HG02610 (cell line): ENCODE data around the gene INAFM2.

Experiments
- ATAC-seq: cut with Tn5 transposase; IDR thresholded peaks from one replicate; pipeline ENCODE4 v1.9.1; 2021; ENCODE audit warnings: mild to moderate bottlenecking, moderate library complexity; ENCODE audit not compliant: unreplicated experiment

The INAFM2 gene

DNA sequence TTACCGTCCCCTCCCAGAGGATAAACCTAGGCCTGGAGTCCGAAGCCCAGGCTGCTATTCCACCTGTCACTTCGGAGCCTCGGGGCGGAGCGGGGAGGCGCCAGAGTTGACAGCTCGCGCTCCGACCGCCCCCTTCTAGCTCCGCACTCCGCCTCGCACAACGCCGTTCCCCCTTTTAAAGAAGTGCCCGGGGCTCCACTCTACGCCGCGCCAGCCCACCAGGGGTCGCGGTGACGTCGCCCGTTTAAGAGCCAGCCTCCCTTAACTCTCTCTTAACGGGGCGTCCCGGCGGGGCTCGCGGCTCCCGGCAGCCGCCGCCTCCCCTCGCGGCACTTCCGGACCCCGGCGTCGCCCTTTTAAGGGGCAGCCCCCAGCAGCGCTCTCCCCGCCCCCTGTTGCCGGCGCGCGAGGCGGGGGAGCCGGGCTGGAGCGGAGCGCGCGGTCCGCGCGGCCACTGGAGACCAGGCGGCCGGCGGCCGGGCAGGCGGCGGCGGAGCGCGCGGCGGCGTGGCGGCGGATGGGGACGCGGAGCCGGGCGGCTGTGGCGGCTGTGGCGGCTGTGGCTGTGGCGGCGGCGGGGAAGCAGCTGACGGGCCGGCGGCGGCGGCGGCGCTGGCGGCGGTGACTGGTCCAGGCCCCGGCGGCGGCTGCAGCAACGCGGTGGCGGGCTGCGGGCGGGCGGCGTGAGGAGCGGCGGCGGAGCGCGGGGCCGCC lies at the start of gene INAFM2:
Gene INAFM2, plus strand, starts transcription at position 454 of the 714 bp plus-strand sequence. CDS start 364 bp downstream, outside the sequence.
- ATAC-seq, result peak; percentile 87

GRCh38 chr15:40274350-40275274 lies 48.9 kb upstream of the INAFM2 start:
- ATAC-seq, result no peak

DNA sequence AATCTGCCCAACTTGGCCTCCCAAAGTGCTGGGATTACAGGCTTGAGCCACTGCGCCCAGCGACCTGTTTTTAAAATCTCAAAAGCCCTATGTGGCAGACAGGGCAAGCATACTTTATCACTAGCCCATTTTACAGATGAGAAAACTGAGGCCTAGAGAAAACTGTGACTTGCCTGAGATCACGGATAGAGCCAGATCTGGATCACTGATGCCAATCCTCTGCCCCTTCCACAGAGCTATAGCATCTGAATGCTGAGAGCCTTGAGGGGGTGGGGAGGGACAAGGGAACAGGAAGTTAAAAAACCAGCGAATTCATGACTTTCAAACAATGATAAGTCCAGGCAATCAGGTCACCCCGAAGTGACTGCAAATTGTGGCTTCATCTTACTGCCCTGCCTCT lies 48.0 kb upstream of the INAFM2 start:
- ATAC-seq, result no peak

- ATAC-seq, result no peak
Measured at GRCh38 chr15:40275954-40276353, 47.5 kb upstream of the INAFM2 start.

DNA sequence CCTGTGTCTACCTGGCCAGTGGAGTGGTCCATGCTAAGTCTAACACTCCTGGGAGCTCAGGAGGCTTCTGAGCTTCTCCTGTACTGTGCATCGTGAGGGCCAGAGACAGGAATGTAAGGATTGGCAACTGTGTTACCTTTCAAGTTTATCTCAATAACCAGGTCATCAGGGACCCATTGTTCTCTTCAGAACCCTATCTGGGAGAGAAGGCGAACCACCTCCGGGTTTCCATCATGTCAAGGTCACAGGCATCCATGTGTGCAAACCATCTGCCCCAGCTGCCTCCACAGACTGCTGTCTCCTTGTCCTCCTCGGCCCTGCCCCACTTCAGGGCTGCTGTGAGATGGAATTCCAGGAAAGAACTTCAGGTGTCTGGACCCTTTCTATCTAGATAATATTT lies 46.6 kb upstream of the INAFM2 start:
- no peak for ATAC-seq

DNA sequence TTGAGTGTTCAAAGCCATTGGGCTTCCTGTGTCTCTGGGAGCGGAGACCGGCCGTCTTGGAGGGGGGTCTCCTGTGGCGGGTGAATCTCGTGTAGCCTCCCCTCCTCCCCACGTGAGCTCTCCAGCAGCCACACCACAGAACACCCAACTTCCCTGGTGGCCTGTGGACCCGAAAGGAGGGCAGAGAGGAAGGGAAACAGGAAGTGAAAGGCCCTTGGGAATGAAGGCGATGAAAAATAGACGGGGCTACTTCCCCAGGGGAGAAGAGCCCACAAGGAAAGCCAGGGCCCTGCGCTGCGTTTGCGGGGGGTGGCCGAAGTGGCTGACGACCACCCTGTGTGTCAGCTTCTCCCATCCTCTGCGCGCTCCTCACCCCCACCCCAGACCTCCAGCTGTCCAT lies 46.0 kb upstream of the INAFM2 start:
- no peak for ATAC-seq

GRCh38 chr15:40278026-40278425 lies 45.5 kb upstream of the INAFM2 start:
- ATAC-seq, result no peak

GRCh38 chr15:40279437-40280141 lies 43.9 kb upstream of the INAFM2 start:
- no peak for ATAC-seq

- ATAC-seq, result no peak
Measured at GRCh38 chr15:40280260-40281056, 43.0 kb upstream of the INAFM2 start.

GRCh38 chr15:40281057-40281800 lies 42.3 kb upstream of the INAFM2 start:
- no peak for ATAC-seq

- no peak for ATAC-seq
Measured at GRCh38 chr15:40281801-40282146, 41.7 kb upstream of the INAFM2 start.

DNA sequence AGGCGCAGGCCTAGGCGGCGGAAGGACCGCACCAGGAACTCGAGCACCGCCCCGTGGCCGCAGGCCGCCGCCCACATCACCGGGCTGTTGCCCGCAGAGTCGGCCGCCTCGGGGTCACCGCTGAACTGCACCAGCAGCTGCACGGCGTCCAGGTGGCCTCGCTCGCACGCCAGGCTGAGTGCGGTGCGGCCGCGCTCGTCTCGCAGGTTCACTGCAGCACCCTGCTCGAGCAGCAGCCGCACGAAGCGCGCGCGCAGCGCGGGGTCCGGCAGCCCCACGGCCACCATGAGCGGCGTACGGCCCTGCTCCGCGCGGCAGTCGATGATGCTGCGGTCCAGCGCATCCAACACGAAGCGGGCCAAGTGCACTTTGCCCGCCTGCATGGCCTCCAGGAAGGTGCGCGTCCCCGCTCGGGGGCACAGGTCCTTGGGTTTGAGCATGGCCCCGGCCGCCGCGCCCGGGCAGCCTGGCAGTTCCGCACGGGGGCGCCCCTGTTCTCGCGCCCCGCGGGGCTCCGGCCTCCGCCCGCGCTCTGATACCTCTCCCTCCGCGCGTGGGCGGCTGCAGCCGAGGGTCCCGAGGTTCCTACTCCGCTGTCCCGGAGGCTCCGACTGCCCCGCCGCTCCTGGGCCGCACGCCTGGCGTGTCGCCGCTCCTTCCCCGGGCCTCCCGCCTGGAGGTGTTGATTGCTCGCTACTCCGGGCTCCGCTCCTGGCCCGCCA lies 41.2 kb upstream of the INAFM2 start:
- peak; percentile 39 for ATAC-seq

DNA sequence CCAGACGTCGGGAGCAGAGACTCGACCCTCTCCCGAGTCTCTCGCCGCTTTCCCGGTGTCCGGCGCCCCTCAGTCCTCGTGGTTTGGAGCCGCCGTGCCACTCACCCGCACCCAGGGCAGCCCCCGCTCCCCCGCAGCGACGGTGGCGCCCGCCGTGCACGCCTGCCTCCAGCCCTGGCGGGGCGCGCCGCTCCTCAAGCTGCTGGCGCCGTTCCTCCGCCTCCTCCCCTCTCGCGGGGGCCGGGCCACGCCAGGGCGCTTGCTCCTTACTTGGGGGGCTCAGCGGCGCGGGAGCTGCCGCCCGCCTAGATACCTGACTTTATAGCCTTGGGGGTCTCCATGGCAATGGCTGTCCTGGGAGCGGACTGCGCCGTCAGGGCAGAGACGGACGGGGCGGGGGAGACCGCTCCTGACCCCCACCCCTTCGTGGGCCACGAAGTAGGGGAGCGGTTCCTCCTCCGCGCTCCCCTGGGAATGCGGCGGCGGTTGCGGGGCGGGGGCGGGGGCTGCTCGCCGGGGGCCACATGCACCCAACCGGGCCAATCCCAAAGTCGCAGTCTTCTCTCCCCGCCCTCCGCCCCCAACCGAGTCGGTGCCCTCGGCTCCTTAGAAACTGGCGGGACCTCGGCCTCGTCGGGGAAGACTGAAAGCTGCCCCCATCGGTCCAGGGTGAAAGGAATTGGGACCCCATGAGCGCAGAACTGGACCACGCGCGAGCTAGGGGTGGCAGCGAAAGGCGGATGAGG lies 40.5 kb upstream of the INAFM2 start, which contains the start of gene ANKRD63:
Gene ANKRD63, minus strand, starts transcription at position 196 of the 746 bp plus-strand sequence. CDS start 478 bp downstream, outside the sequence.
- peak; percentile 24 for ATAC-seq

- no peak for ATAC-seq
Measured at GRCh38 chr15:40283615-40284300, 39.7 kb upstream of the INAFM2 start.

DNA sequence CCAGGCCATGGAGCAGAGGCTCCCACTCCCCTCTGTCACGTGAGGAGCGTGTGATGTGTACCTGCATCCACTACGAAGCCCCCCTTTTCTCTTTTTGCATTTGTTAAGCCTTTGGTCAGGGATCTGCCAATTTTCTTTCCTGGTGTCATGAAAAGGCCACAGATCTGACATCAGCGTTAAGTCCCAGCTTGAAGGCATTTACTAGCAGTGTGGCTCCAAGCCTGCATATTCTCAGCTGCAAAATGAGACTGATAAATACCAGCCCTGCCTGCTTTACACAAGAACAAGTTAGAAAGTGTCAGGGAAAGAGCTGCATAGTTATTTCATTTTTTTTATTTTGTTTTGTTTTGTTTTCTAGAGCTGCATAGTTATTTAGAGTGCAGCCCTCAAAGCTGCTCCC lies 38.3 kb upstream of the INAFM2 start:
- ATAC-seq, result no peak

DNA sequence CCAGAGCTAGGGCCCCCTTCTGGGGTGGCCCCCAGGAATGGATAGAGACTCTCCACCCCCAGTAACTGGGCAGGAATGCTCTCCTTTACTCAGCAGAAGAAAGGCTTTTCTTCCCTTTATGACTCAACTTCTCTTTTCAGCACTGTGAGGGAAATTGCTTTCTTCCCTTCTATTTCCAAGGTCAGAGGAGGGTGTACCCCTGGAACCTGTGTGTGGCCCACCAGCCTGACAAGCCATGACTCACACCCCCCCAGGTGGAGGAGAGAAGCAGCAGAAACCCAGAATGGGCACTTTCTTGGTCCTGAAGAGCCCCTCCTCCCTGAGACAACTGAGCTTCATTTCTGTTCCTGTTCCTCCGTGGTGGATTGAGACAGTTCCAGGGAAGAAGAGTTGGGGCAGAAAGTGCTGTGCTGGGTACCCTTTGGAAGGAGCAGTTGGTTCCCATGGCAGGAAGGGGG lies 37.9 kb upstream of the INAFM2 start:
- no peak for ATAC-seq

- no peak for ATAC-seq
Measured at GRCh38 chr15:40286061-40286532, 37.4 kb upstream of the INAFM2 start.

DNA sequence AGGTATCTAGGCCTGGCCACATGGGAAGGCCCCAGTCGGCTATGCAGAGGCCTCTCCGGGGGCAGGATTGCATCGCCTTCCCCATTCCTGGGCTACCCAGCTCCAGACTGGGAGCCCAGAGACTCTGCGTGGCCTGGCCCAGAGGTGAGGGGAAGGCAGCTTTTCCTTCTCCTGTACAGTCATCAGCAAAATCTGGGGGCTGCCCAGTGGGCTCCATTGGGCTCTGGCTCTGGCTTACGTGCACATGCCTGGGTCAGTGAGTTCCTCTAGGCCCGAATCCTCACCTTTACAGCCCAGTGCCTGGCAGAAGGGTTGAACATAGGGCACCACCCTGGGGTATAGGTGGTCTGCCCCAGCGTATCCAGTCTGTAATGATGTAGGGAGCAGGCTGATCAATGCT lies 36.7 kb upstream of the INAFM2 start:
- no peak for ATAC-seq
